WTC11 (cell line): ENCODE results near the gene EPHA6. TPM values are rescaled to one million over a fixed set of nuclear protein-coding genes. Genes with fewer than 3 reads are reported as not detected.

ENCODE experiments used
- ATAC-seq: fragments of 200-7000 bp; cut with Tn5 transposase; 2 replicates; pipeline ENCODE4 v1.10.0; 2021; ENCODE audit warnings: mild to moderate bottlenecking, moderate library complexity
- CTCF ChIA-PET: fragments of 300-600 bp; sonication (Branson Sonifier 250); formaldehyde crosslinking; loops from one replicate; lab custom pipeline; 2021; ENCODE audit warnings: antibody characterized with exemption; lab: Charles Lee
- POLR2A ChIA-PET: fragments of 350-600 bp; sonication (Branson Sonifier 250); formaldehyde crosslinking; loops from one replicate; lab custom pipeline; 2021; ENCODE audit warnings: antibody characterized with exemption; lab: Charles Lee
- DNase-seq: peaks from one replicate; pipeline ENCODE4 v3.0.0; 2021; ENCODE audit warnings: low spot score
- H3K27ac Mint-ChIP-seq: 2 replicates; pipeline ENCODE4 v1.8.0; 2021; ENCODE audit warnings: mixed read lengths
- H3K27me3 Mint-ChIP-seq: 2 replicates; pipeline ENCODE4 v1.8.0; 2021; ENCODE audit warnings: low read depth, mild to moderate bottlenecking, moderate library complexity, mixed read lengths
- H3K36me3 Mint-ChIP-seq: 2 replicates; pipeline ENCODE4 v1.8.0; 2021; ENCODE audit warnings: mixed read lengths
- H3K4me1 Mint-ChIP-seq: 2 replicates; pipeline ENCODE4 v1.8.0; 2022; ENCODE audit warnings: mixed read lengths
- H3K4me3 Mint-ChIP-seq: 2 replicates; pipeline ENCODE4 v1.8.0; 2021; ENCODE audit warnings: mild to moderate bottlenecking, moderate library complexity, mixed read lengths
- H3K9me3 Mint-ChIP-seq: 2 replicates; pipeline ENCODE4 v1.8.0; 2021; ENCODE audit warnings: mixed read lengths
- CBFB ChIP-seq: sonication (generic); formaldehyde crosslinking; IDR thresholded peaks from 2 replicates; pipeline ENCODE4 v1.8.1; 2022; ENCODE audit warnings: mild to moderate bottlenecking, low read depth, missing genetic modification reagents
- ELF4 ChIP-seq: sonication (generic); formaldehyde crosslinking; IDR thresholded peaks from 2 replicates; pipeline ENCODE4 v1.8.1; 2022; ENCODE audit warnings: low read depth, mild to moderate bottlenecking, moderate library complexity, missing genetic modification reagents
- FOXJ3 ChIP-seq: sonication (generic); formaldehyde crosslinking; IDR thresholded peaks from 2 replicates; pipeline ENCODE4 v1.9.0; 2021; ENCODE audit warnings: missing genetic modification reagents, mild to moderate bottlenecking, borderline replicate concordance
- FOXP4 ChIP-seq: sonication (generic); formaldehyde crosslinking; IDR thresholded peaks from 2 replicates; pipeline ENCODE4 v1.8.0; 2022; ENCODE audit warnings: mild to moderate bottlenecking, missing genetic modification reagents
- GTF2I ChIP-seq: fragments of 250-450 bp; sonication (Bioruptor Pico); conservative IDR thresholded peaks from 2 replicates; pipeline ENCODE4 v1.4.0; 2021; ENCODE audit warnings: mild to moderate bottlenecking
- HMGXB4 ChIP-seq: sonication (generic); formaldehyde crosslinking; IDR thresholded peaks from 2 replicates; pipeline ENCODE4 v1.8.1; 2023; ENCODE audit warnings: mild to moderate bottlenecking, moderate library complexity, missing genetic modification reagents
- MXD4 ChIP-seq: fragments of 250-450 bp; sonication (Bioruptor Pico); IDR thresholded peaks from 2 replicates; pipeline ENCODE4 v1.8.0; 2021; ENCODE audit warnings: mild to moderate bottlenecking, moderate library complexity, borderline replicate concordance
- MYBL2 ChIP-seq: sonication (generic); formaldehyde crosslinking; IDR thresholded peaks from 2 replicates; pipeline ENCODE4 v1.8.1; 2023; ENCODE audit warnings: mild to moderate bottlenecking, moderate library complexity, missing genetic modification reagents
- NR2C2 ChIP-seq: sonication (generic); formaldehyde crosslinking; IDR thresholded peaks from 2 replicates; pipeline ENCODE4 v1.8.0; 2022; ENCODE audit warnings: mild to moderate bottlenecking, missing genetic modification reagents
- RORB ChIP-seq: fragments of 250-450 bp; sonication (Bioruptor Pico); IDR thresholded peaks from 2 replicates; pipeline ENCODE4 v1.9.0; 2021; ENCODE audit warnings: mild to moderate bottlenecking
- TEAD4 ChIP-seq: sonication (generic); formaldehyde crosslinking; IDR thresholded peaks from 2 replicates; pipeline ENCODE4 v1.8.0; 2022; ENCODE audit warnings: mild to moderate bottlenecking, missing genetic modification reagents
- ZBTB21 ChIP-seq: sonication (generic); formaldehyde crosslinking; IDR thresholded peaks from 2 replicates; pipeline ENCODE4 v1.8.1; 2023; ENCODE audit warnings: mild to moderate bottlenecking, missing genetic modification reagents, borderline replicate concordance
- ZNF138 ChIP-seq: sonication (generic); formaldehyde crosslinking; conservative IDR thresholded peaks from 2 replicates; pipeline ENCODE4 v1.8.1; 2022; ENCODE audit warnings: mild to moderate bottlenecking, moderate library complexity, missing genetic modification reagents
- ZNF219 ChIP-seq: sonication (generic); formaldehyde crosslinking; IDR thresholded peaks from 2 replicates; pipeline ENCODE4 v1.8.0; 2023; ENCODE audit warnings: missing genetic modification reagents, mild to moderate bottlenecking, borderline replicate concordance
- ZNF423 ChIP-seq: fragments of 250-450 bp; sonication (Bioruptor Pico); IDR thresholded peaks from 2 replicates; pipeline ENCODE4 v2.1.2; 2022; ENCODE audit warnings: mild to moderate bottlenecking, moderate library complexity
- total RNA-seq: library from RNA; stranded (reverse); gene quantifications from 3 replicates; pipeline ENCODE4 v1.2.3, GENCODE V29; 2021
- TF ChIP-seq, protein P1 (sequence below): fragments of 200-600 bp; IDR thresholded peaks from 2 replicates; pipeline ENCODE4 v1.8.0; 2022; ENCODE audit warnings: antibody characterized with exemption
- TF ChIP-seq, protein P2 (sequence below): sonication (generic); formaldehyde crosslinking; IDR thresholded peaks from 2 replicates; pipeline ENCODE4 v1.8.0; 2022; ENCODE audit warnings: missing genetic modification reagents
- TF ChIP-seq, protein P3 (sequence below): sonication (generic); formaldehyde crosslinking; IDR thresholded peaks from 2 replicates; pipeline ENCODE4 v1.8.1; 2022; ENCODE audit warnings: mild to moderate bottlenecking, moderate library complexity, missing genetic modification reagents
- TF ChIP-seq, protein P4 (sequence below): sonication (generic); formaldehyde crosslinking; IDR thresholded peaks from 2 replicates; pipeline ENCODE4 v1.8.0; 2022; ENCODE audit warnings: mild to moderate bottlenecking, missing genetic modification reagents

The EPHA6 gene
- total RNA-seq, 1 experiment from 2014 or later: 2.1 TPM

DNA sequence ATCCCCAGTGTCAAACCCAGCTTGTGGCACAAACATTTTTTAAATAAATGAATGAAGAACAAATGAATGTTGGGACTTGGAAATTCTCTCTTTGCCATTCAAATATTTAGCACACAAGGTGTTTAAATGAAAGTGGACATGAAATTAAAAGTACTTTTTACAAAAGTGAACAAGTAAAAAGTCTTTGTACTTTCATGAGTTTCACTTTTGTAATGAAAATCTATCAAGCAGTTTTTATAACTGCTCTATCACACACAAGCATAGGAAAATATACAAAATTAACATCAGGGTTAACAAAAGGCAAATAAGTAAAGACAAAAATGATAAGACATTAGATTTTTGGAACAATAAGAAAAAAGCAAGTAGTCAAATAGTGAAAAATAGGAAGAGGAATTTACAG lies 866.3 kb downstream of the EPHA6 start:
- Mint-ChIP-seq H3K4me3 (no peak overlapping the region), H3K36me3 (no peaks in the 10 kb centered on the region), H3K27me3 (no peaks in the 10 kb centered on the region), H3K4me1 (no peaks in the 10 kb centered on the region), H3K9me3 (no peaks in the 10 kb centered on the region), H3K27ac (no peak overlapping the region)
- no peak for DNase-seq
- TF ChIP-seq MYBL2 (CRISPR knock-in tag) (no peak), ZNF138 (CRISPR knock-in tag) (no peak), CBFB (CRISPR knock-in tag) (no peak), MXD4 (no peak), HMGXB4 (CRISPR knock-in tag) (no peak), GTF2I (no peak)
- TF ChIP-seq, protein P1, sequence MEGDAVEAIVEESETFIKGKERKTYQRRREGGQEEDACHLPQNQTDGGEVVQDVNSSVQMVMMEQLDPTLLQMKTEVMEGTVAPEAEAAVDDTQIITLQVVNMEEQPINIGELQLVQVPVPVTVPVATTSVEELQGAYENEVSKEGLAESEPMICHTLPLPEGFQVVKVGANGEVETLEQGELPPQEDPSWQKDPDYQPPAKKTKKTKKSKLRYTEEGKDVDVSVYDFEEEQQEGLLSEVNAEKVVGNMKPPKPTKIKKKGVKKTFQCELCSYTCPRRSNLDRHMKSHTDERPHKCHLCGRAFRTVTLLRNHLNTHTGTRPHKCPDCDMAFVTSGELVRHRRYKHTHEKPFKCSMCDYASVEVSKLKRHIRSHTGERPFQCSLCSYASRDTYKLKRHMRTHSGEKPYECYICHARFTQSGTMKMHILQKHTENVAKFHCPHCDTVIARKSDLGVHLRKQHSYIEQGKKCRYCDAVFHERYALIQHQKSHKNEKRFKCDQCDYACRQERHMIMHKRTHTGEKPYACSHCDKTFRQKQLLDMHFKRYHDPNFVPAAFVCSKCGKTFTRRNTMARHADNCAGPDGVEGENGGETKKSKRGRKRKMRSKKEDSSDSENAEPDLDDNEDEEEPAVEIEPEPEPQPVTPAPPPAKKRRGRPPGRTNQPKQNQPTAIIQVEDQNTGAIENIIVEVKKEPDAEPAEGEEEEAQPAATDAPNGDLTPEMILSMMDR: no peak
- TF ChIP-seq, protein P2, sequence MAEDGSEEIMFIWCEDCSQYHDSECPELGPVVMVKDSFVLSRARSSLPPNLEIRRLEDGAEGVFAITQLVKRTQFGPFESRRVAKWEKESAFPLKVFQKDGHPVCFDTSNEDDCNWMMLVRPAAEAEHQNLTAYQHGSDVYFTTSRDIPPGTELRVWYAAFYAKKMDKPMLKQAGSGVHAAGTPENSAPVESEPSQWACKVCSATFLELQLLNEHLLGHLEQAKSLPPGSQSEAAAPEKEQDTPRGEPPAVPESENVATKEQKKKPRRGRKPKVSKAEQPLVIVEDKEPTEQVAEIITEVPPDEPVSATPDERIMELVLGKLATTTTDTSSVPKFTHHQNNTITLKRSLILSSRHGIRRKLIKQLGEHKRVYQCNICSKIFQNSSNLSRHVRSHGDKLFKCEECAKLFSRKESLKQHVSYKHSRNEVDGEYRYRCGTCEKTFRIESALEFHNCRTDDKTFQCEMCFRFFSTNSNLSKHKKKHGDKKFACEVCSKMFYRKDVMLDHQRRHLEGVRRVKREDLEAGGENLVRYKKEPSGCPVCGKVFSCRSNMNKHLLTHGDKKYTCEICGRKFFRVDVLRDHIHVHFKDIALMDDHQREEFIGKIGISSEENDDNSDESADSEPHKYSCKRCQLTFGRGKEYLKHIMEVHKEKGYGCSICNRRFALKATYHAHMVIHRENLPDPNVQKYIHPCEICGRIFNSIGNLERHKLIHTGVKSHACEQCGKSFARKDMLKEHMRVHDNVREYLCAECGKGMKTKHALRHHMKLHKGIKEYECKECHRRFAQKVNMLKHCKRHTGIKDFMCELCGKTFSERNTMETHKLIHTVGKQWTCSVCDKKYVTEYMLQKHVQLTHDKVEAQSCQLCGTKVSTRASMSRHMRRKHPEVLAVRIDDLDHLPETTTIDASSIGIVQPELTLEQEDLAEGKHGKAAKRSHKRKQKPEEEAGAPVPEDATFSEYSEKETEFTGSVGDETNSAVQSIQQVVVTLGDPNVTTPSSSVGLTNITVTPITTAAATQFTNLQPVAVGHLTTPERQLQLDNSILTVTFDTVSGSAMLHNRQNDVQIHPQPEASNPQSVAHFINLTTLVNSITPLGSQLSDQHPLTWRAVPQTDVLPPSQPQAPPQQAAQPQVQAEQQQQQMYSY (CRISPR knock-in tag): no peak
- POLR2A ChIA-PET: no interaction called here
- CTCF ChIA-PET: no interaction called here
- ATAC-seq: no peak

DNA sequence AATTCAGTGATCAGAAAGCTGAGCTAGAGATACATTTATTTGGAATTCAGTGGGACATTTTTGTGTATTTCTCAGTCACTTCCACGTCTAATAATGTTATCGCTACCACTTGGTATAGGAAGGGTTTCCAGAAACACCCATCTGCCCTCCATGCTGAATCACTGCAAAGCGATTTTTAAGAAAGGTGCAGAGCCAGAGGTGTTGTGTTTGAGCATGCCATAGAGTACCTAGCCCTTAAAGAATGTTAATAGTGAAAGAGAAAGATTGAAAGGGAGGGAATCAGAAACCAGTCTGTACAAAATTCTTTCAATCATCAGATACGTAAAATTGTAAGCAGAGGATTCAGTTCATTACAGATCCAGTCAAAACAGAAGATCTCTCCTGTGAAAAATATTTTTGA lies 870.1 kb downstream of the EPHA6 start:
- Mint-ChIP-seq H3K36me3 (no peaks in the 10 kb centered on the region), H3K27me3 (no peaks in the 10 kb centered on the region)
- CTCF ChIA-PET: no interaction called here
- POLR2A ChIA-PET: no interaction called here
- ATAC-seq: no peak
- TF ChIP-seq, protein P3, sequence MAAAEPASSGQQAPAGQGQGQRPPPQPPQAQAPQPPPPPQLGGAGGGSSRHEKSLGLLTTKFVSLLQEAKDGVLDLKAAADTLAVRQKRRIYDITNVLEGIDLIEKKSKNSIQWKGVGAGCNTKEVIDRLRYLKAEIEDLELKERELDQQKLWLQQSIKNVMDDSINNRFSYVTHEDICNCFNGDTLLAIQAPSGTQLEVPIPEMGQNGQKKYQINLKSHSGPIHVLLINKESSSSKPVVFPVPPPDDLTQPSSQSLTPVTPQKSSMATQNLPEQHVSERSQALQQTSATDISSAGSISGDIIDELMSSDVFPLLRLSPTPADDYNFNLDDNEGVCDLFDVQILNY (CRISPR knock-in tag): no peak
- no peak for TF ChIP-seq ELF4 (CRISPR knock-in tag)
- no peak for TF ChIP-seq FOXJ3 (CRISPR knock-in tag)
- TF ChIP-seq, protein P4, sequence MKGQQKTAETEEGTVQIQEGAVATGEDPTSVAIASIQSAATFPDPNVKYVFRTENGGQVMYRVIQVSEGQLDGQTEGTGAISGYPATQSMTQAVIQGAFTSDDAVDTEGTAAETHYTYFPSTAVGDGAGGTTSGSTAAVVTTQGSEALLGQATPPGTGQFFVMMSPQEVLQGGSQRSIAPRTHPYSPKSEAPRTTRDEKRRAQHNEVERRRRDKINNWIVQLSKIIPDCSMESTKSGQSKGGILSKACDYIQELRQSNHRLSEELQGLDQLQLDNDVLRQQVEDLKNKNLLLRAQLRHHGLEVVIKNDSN (CRISPR knock-in tag): no peak
- TF ChIP-seq RORB (CRISPR knock-in tag): no peak
- TF ChIP-seq ZNF423 (CRISPR knock-in tag): no peak
- TF ChIP-seq TEAD4: no peak
- TF ChIP-seq NR2C2 (CRISPR knock-in tag): no peak
- no peak for TF ChIP-seq FOXP4 (CRISPR knock-in tag)
- no peak for TF ChIP-seq ZBTB21
- no peak for TF ChIP-seq ZNF219 (CRISPR knock-in tag)
- TF ChIP-seq, all 79 proteins: peak for 0
- Mint-ChIP-seq H3K4me1 (peaks cover 15% of the 10 kb centered on the region), H3K27ac (no peak overlapping the region), H3K4me3 (no peak overlapping the region), H3K9me3 (no peaks in the 10 kb centered on the region)
- DNase-seq: no peak
